ENCODE measurements around the gene PNCK. TPM values are rescaled to one million over a fixed set of nuclear protein-coding genes. Genes with fewer than 3 reads are reported as not detected.

Gene PNCK
- total RNA-seq, 1 experiment from 2014 or later, result 26.8 TPM

DNA sequence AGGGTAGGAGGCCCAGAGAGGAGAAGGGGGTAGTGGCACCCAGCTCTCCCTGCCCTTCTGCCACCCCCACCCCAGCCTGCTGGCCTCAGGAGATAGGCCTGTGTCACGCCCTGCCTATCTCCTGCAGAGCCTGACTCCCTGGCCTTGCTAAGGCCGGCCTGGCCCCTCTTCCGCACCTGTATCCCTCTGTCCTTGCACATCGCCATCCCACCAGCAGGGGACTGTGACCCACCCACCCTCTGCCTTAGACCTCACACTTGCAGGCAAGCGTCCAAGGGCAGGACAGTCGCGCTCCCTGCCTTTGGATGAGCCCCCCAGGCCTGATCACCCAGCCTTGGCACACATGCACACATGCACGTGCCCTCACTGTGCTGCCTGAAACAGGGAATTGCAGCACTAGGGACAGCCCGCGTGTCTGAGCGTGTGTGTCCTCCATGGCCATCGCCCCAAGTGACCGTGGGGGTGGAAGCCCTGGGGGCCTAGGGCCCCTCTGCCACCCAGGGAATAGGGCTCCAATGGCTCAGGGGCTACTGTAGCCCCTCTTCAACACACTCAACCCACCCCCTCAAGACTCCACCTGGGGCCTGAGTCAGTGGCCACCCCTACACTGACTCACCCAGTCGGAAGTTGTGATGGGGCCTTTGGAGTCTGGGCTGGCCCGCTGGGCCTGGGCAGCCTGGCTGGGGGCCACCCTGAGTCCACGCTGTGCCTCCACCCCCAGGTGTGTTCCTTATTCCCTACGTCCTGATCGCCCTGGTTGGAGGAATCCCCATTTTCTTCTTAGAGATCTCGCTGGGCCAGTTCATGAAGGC is 16.2 kb upstream of the PNCK start:
- no peaks in the 10 kb centered on the region for H3K79me1 ChIP-seq (ENCODE audit: insufficient read depth, low read depth, low read length, poor library complexity, severe bottlenecking)
- no peak overlapping the region for H3K23ac ChIP-seq (ENCODE audit: insufficient read length, low read depth, low read length)
- H2BK12ac ChIP-seq (ENCODE audit: insufficient read length, low read depth, low read length), result no peak overlapping the region
- peaks cover 28 to 55% of the 10 kb centered on the region in 2 experiments for H3K9me3 Mint-ChIP-seq
- H2BK15ac ChIP-seq (ENCODE audit: low read depth, low read length), result no peak overlapping the region
- peak overlapping the region; percentile 65 to 74 for H3K4me3 Mint-ChIP-seq
- H3K27me3 ChIP-seq (ENCODE audit: insufficient read depth, low read length), result no peaks in the 10 kb centered on the region
- no peaks in the 10 kb centered on the region; the same call in 1 of the 2 replicates for H3K4me1 ChIP-seq (ENCODE audit: insufficient read depth, low read length)
- H3K27ac Mint-ChIP-seq, result no peak overlapping the region
- no peak overlapping the region for H4K8ac ChIP-seq (replicated peaks; ENCODE audit: insufficient read length, low read depth, low read length)
- no peak overlapping the region for H3K9ac ChIP-seq (ENCODE audit: extremely low read depth, insufficient read length, low read length)
- H2AK5ac ChIP-seq (ENCODE audit: insufficient read length, low read length), result no peak overlapping the region
- H3K4me2 ChIP-seq (ENCODE audit: insufficient read depth, insufficient read length, low read length), result peak overlapping the region; percentile 54
- H3K56ac ChIP-seq (ENCODE audit: insufficient read length, low read depth, low read length), result no peak overlapping the region
- no peaks in the 10 kb centered on the region; the same call in 1 of the 2 replicates for H3K79me2 ChIP-seq (ENCODE audit: insufficient read depth, low read length)
- H3K9me3 ChIP-seq (ENCODE audit: control insufficient read depth, low read depth, low read length), result peaks cover 6% of the 10 kb centered on the region
- 0 out of 2 replicates have a peak, but pooled peaks cover 2% of the 10 kb centered on the region for H3K27me3 Mint-ChIP-seq (ENCODE audit: low read depth)
- no peak overlapping the region for H2BK20ac ChIP-seq (ENCODE audit: low read depth, low read length, poor library complexity, severe bottlenecking)
- no peak overlapping the region for H4K5ac ChIP-seq (ENCODE audit: insufficient read length, low read depth, low read length)
- no peak overlapping the region for H2AFZ ChIP-seq (ENCODE audit: low read length)
- no peak overlapping the region for H3K14ac ChIP-seq (ENCODE audit: insufficient read depth, low read length)
- peaks cover 9 to 18% of the 10 kb centered on the region in 2 experiments for H3K4me1 Mint-ChIP-seq
- H4K20me1 ChIP-seq (ENCODE audit: control insufficient read depth, insufficient read depth, insufficient read length), result peaks cover 5% of the 10 kb centered on the region
- no peak overlapping the region for H2BK5ac ChIP-seq (ENCODE audit: insufficient read length, low read length)
- peaks cover 18 to 43% (median 43%) of the 10 kb centered on the region in 3 experiments; a peak in 6 of 7 replicates for H3K36me3 Mint-ChIP-seq (ENCODE audit: insufficient read depth in 1 of 3, low read depth in 3 of 3)
- H2BK120ac ChIP-seq (ENCODE audit: low read depth, low read length, poor library complexity, severe bottlenecking), result no peak overlapping the region
- WGBS (ENCODE audit: extremely low coverage, insufficient read length, low lambda C conversion rate), result no CpG with 5 or more reads among the region's 19 CpGs
- H3K4ac ChIP-seq (ENCODE audit: low read depth, low read length), result no peak overlapping the region
- no peak overlapping the region for H3K18ac ChIP-seq (ENCODE audit: insufficient read length, low read depth, low read length)
- no peak overlapping the region for H4K91ac ChIP-seq (ENCODE audit: insufficient read length, low read depth, low read length)
- TF ChIP-seq, protein P1, sequence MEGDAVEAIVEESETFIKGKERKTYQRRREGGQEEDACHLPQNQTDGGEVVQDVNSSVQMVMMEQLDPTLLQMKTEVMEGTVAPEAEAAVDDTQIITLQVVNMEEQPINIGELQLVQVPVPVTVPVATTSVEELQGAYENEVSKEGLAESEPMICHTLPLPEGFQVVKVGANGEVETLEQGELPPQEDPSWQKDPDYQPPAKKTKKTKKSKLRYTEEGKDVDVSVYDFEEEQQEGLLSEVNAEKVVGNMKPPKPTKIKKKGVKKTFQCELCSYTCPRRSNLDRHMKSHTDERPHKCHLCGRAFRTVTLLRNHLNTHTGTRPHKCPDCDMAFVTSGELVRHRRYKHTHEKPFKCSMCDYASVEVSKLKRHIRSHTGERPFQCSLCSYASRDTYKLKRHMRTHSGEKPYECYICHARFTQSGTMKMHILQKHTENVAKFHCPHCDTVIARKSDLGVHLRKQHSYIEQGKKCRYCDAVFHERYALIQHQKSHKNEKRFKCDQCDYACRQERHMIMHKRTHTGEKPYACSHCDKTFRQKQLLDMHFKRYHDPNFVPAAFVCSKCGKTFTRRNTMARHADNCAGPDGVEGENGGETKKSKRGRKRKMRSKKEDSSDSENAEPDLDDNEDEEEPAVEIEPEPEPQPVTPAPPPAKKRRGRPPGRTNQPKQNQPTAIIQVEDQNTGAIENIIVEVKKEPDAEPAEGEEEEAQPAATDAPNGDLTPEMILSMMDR (conservative IDR thresholded peaks at IDR 0.05), result peak; percentile 39; the same call in 2 of the 3 replicates
- H3K27ac ChIP-seq (ENCODE audit: insufficient read length, low read depth, low read length), result no peak overlapping the region
- no peaks in the 10 kb centered on the region for H3K23me2 ChIP-seq (ENCODE audit: insufficient read length, low read depth, low read length, poor library complexity, severe bottlenecking)
- H3T11ph ChIP-seq (ENCODE audit: low read length), result no peak overlapping the region
- peak; percentile 59 for DNase-seq
